Gastroesophageal sphincter (tissue), 3 donors: ENCODE data around the gene ALDH1L1.

Source experiments
- POLR2A ChIP-seq, 2 donors: fragments of 450-650 bp; IDR thresholded peaks; one replicate each; pipeline ENCODE4 v1.6.1; 2017; ENCODE audit warnings: antibody characterized with exemption in 2 of 2, mild to moderate bottlenecking in 2 of 2, moderate library complexity in 1 of 2
- POLR2AphosphoS5 ChIP-seq: sonication (generic); formaldehyde crosslinking; IDR thresholded peaks from one replicate; pipeline ENCODE4 v1.6.1; 2017; ENCODE audit warnings: antibody characterized with exemption
- TF ChIP-seq, protein P1 (sequence below), 4 experiments: fragments of 200-600 bp in 2 of 4; fragments of 450-650 bp in 2 of 4; sonication (generic) in 1 of 4; IDR thresholded peaks; one replicate each; pipeline ENCODE4 v1.5.1; 2017 to 2019; ENCODE audit warnings: antibody characterized with exemption in 4 of 4, mild to moderate bottlenecking in 2 of 4, moderate library complexity in 2 of 4

DNA sequence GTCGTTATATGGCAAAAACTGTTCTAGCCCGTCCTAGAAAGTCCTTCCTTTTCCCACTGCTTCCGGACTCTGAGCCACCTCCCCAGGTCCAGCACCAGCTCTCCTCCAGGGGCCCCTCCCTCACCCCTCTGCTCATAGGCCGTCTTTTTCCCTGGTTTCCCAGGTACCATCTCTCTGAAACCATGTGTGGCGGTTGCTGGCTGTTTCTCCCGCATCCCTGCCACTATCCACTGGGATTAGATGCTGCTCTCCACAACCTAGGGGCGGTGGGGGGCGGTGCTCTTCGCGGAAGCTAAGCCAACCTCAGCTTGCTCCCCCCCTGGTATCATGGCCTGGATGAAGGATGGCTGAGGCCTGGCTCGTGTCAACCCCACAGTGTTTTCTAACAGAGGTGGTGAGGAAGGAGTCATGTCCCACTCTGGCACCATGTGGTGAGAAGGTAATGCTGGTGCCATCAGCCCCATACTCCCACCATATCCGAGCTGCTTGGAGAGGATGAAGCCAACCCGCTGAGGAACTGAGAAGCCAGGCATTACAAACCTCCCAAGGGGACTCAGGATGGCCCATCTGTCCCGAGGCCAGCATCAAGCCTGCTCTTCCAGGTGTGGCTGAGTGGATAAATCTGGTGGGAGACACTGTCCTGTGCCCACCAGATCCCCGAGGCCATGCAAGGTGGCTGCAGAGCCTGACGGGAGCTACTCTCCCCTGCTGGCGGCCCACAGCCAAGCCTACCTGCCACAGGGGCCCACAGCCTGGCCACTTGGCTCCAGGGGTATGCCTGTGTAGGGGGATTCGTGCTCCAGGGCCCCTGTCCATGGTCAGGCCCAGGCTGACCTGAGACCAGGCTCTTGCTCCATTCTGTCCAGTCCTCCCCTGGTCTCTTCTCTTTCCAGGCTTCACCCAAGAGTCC, 68.6 kb downstream of the ALDH1L1 start:
- TF ChIP-seq, protein P1, sequence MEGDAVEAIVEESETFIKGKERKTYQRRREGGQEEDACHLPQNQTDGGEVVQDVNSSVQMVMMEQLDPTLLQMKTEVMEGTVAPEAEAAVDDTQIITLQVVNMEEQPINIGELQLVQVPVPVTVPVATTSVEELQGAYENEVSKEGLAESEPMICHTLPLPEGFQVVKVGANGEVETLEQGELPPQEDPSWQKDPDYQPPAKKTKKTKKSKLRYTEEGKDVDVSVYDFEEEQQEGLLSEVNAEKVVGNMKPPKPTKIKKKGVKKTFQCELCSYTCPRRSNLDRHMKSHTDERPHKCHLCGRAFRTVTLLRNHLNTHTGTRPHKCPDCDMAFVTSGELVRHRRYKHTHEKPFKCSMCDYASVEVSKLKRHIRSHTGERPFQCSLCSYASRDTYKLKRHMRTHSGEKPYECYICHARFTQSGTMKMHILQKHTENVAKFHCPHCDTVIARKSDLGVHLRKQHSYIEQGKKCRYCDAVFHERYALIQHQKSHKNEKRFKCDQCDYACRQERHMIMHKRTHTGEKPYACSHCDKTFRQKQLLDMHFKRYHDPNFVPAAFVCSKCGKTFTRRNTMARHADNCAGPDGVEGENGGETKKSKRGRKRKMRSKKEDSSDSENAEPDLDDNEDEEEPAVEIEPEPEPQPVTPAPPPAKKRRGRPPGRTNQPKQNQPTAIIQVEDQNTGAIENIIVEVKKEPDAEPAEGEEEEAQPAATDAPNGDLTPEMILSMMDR (IDR thresholded peaks at IDR 0.05), result no peak
- TF ChIP-seq POLR2AphosphoS5, result no peak
- TF ChIP-seq POLR2A (IDR thresholded peaks at IDR 0.05), result no peak
